ENCODE results near the gene RIT1. TPM values are rescaled to one million over a fixed set of nuclear protein-coding genes. Genes with fewer than 3 reads are reported as not detected.
A peak's percentile ranks its signal among the peaks of the same experiment; 100 is the strongest.
"Not testable (repeated sequence)": the region's sequence is repeated elsewhere in the genome, so short reads cannot be mapped to it uniquely, and the experiment has no call there.

The RIT1 gene
- total RNA-seq, 1 donor from 2014 or later: 38.3 TPM

DNA sequence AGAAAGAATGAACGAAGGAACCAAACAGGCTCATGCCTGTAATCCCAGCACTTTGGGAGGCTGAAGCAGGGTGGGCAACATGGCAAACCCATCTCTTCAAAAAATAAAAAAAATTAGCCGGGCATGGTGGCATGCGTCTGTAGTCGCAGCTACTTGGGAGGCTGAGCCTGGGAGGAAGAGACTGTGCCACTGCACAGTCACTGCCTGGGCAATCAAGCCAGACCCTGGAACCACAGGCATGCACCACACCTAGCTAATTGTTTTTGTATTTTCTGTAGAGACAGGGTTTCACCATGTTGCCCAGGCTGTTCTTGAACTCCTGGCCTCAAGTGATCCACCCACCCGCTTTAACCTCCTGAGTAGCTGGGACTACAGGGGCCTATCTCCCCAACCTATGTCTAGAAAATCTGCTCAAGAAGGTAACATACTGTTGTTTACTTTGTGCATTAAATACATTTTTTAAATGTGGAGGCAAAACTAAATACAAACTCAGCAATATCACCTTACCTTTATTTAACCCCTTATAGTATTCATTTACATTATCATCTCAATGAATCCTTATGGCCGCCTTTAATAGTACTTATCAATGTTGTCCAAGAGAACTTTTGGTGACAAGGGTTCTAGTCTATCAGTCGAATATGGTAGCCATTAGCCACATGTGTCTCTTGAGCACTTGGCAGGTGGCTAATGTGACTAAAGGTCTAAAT, 20.3 kb upstream of the RIT1 start:
- Histone ChIP-seq H3K36me3 (peaks cover 0 to 58% of the 10 kb centered on the region in 2 donors), H3K4me3 (peak overlapping the region in 1 of 2 donors; percentile 1), H3K27ac (no peak overlapping the region), H3K4me1 (peaks cover 55% of the 10 kb centered on the region), H3K9me3 (no peaks in the 10 kb centered on the region), H3K27me3 (no peaks in the 10 kb centered on the region)
- intact Hi-C loops (cut with DNase I): no loop called here
- no peak for DNase-seq (ENCODE audit: extremely low spot score in 2 of 2)
- TF ChIP-seq POLR2AphosphoS5 (IDR thresholded peaks at IDR 0.05; ENCODE audit: insufficient read depth in 1 of 2, low read depth in 1 of 2) (no peak), POLR2A (IDR thresholded peaks at IDR 0.05) (no peak)
- TF ChIP-seq, protein P1, sequence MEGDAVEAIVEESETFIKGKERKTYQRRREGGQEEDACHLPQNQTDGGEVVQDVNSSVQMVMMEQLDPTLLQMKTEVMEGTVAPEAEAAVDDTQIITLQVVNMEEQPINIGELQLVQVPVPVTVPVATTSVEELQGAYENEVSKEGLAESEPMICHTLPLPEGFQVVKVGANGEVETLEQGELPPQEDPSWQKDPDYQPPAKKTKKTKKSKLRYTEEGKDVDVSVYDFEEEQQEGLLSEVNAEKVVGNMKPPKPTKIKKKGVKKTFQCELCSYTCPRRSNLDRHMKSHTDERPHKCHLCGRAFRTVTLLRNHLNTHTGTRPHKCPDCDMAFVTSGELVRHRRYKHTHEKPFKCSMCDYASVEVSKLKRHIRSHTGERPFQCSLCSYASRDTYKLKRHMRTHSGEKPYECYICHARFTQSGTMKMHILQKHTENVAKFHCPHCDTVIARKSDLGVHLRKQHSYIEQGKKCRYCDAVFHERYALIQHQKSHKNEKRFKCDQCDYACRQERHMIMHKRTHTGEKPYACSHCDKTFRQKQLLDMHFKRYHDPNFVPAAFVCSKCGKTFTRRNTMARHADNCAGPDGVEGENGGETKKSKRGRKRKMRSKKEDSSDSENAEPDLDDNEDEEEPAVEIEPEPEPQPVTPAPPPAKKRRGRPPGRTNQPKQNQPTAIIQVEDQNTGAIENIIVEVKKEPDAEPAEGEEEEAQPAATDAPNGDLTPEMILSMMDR (IDR thresholded peaks at IDR 0.05): no peak

GRCh38 chr1:155930725-155931124, 19.6 kb upstream of the RIT1 start:
- H3K9me3 ChIP-seq; intact Hi-C loops (cut with DNase I); H3K27ac ChIP-seq; H3K27me3 ChIP-seq; DNase-seq (ENCODE audit: extremely low spot score in 2 of 2): not testable (repeated sequence)
- Histone ChIP-seq H3K4me1 (peaks cover 55% of the 10 kb centered on the region), H3K36me3 (peaks cover 0 to 65% of the 10 kb centered on the region in 2 donors), H3K4me3 (peak overlapping the region in 1 of 2 donors; percentile 1)

GRCh38 chr1:155929057-155929456, 17.9 kb upstream of the RIT1 start:
- peaks cover 0 to 82% of the 10 kb centered on the region in 2 donors for H3K36me3 ChIP-seq
- H3K4me1 ChIP-seq: peaks cover 46% of the 10 kb centered on the region
- DNase-seq (ENCODE audit: extremely low spot score in 2 of 2): no peak
- TF ChIP-seq POLR2AphosphoS5 (IDR thresholded peaks at IDR 0.05; ENCODE audit: insufficient read depth in 1 of 2, low read depth in 1 of 2) (no peak), POLR2A (IDR thresholded peaks at IDR 0.05) (no peak)
- TF ChIP-seq, protein P1 (IDR thresholded peaks at IDR 0.05): no peak
- H3K27ac ChIP-seq: no peak overlapping the region
- intact Hi-C loops (cut with DNase I): no loop called here
- no peak overlapping the region for H3K4me3 ChIP-seq
- H3K9me3 ChIP-seq: no peaks in the 10 kb centered on the region
- no peaks in the 10 kb centered on the region for H3K27me3 ChIP-seq

- Histone ChIP-seq H3K36me3 (peaks cover 0 to 93% of the 10 kb centered on the region in 2 donors), H3K4me3 (no peak overlapping the region), H3K27me3 (no peaks in the 10 kb centered on the region), H3K9me3 (no peaks in the 10 kb centered on the region), H3K27ac (no peak overlapping the region), H3K4me1 (peaks cover 12% of the 10 kb centered on the region)
- no peak for DNase-seq (ENCODE audit: extremely low spot score in 2 of 2)
- intact Hi-C loops (cut with DNase I): no loop called here
- TF ChIP-seq POLR2A (IDR thresholded peaks at IDR 0.05) (no peak), POLR2AphosphoS5 (IDR thresholded peaks at IDR 0.05; ENCODE audit: insufficient read depth in 1 of 2, low read depth in 1 of 2) (no peak)
- TF ChIP-seq, protein P1 (IDR thresholded peaks at IDR 0.05): no peak
Observed at GRCh38 chr1:155925506-155925905, 14.4 kb upstream of the RIT1 start.

DNA sequence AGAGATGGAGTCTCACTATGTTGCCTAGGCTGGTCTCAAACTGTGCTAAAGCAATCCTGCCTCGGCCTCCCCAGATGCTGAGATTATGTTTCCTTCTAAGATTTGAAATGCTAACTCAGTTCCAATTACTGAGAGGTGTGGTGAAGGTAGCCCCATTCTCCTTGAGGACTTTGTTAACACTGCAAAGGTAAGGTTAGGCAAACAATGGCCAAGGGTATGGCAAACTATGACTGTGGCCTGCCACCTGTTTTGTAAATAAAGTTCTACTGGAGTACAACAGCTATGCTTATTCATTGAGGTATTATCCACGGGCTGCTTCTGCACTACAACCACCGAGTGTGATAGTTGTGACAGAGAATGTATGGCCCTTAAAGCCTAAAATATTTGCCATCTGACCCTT, 9.6 kb upstream of the RIT1 start:
- no peaks in the 10 kb centered on the region for H3K4me1 ChIP-seq

More for the DNA sequence above, 9.6 kb upstream of the RIT1 start:
- H3K27ac ChIP-seq: no peak overlapping the region
- no peaks in the 10 kb centered on the region for H3K27me3 ChIP-seq
- no peak for DNase-seq (ENCODE audit: extremely low spot score in 2 of 2)
- no peaks in the 10 kb centered on the region for H3K9me3 ChIP-seq
- H3K4me3 ChIP-seq: no peak overlapping the region
- intact Hi-C loops (cut with DNase I): no loop called here
- H3K36me3 ChIP-seq: peaks cover 0 to 99% of the 10 kb centered on the region in 2 donors
- TF ChIP-seq, protein P1 (IDR thresholded peaks at IDR 0.05): no peak
- TF ChIP-seq POLR2A (IDR thresholded peaks at IDR 0.05) (no peak), POLR2AphosphoS5 (IDR thresholded peaks at IDR 0.05; ENCODE audit: insufficient read depth in 1 of 2, low read depth in 1 of 2) (no peak)

All from vagina (tissue), 2 donors.